Right renal pelvis (tissue), 4 donors: Measurements from ENCODE around the gene DNTT. TPM values are rescaled to one million over a fixed set of nuclear protein-coding genes. Genes with fewer than 3 reads are reported as not detected.

Source experiments
- DNase-seq, 4 donors: peaks; one replicate each; pipeline ENCODE4 v3.0.0-alpha.2; 2013; ENCODE audit warnings: low read depth in 4 of 4, low spot score in 3 of 4, missing footprints in 1 of 4
- polyA plus RNA-seq, 4 donors: library from polyadenylated mRNA; unstranded; fragments of 120-200 nt; gene quantifications; one replicate each; pipeline ENCODE4 v1.2.1, GENCODE V29; 2013; ENCODE audit not compliant: insufficient read length in 4 of 4

DNTT gene
- polyA plus RNA-seq, 4 donors: 0.12 to 0.30 (median 0.18) TPM

GRCh38 chr10:96339956-96340904 is 36.0 kb downstream of the DNTT start:
- peak; percentile 36 to 48 (median 48) for DNase-seq

DNA sequence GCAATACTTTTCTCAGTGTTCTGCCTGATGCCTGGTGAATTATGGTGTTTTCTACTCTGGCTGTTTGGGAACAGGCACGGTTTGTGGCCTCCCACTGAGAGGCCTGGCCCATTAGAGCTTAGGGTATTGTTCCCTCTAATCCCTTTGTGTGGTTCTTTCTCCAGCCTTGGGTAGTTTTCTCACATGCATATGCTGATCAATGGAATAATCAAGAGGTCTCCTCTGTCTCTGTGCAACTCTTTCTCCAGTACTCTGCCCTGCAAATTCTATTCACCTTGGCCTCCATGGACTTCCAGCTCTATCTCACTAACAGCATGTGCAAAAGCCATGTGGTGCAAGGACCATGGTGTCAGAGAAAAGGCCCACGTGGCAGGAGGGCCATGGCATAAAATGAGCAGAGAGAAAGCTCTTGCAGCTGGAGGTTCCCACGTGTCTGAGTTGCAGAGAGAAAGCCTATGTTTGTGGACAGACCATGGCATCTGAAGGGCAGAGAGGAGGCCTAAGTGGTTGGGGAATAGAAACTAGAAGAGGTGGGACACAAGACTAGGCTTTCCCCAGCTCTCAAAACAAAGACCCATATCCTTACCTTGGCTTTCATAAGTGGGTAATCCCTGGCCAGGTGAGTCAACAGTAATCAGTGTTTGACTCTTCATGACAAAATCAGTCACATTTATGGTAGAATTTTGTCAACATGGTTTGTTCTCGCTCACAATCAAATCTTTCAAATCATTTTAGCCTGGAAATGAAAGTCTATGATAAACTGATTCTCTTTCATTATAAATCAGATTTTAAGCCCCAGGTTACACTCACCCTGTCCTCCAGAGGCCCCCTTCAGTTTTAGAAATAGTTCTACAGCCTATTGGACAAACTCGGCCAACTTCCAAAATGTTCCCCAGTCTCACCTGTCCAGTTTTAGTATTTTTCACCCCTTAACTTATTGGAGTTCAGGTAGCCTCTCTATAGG is 37.3 kb downstream of the DNTT start:
- no peak for DNase-seq

GRCh38 chr10:96342402-96342801 is 38.2 kb downstream of the DNTT start:
- no peak for DNase-seq

DNA sequence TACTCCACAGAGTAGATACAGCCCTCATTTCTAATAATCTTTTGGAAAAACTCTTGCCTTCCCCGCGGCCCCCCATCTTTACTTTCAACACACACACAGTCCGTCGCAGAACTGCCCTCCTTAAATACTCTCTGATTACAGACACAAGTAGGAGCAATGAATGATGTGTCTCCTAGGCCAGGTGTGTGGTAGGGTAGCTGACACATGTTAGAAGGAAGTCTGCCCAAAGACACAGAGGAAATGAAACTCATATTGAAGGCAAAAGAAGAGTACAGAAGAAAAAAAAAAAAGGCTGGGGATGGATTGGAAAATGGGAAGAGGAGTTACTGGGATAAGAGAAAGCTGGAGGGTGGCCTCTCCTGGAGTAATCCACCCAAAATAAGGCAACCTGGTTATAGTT is 39.9 kb downstream of the DNTT start:
- no peak for DNase-seq

GRCh38 chr10:96345222-96345621 is 41.0 kb downstream of the DNTT start:
- no peak for DNase-seq

DNA sequence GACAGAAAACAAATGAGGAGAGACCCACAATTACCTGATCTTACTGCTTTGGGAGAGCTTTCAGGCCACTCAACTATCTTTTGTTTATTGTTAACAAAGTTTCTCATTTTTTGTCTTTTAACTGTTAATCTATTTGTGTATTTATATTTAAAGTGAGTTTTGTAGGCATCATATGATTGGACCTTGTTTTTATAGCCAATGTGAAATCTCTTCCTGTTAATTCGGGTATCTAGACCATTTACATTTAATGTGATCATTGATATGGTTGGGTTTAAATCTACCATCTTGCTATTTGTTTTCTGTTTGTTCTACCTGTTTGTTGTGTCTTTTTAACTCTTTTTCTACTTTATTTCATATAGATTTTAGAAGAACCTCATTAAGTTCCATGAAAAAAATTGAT is 42.1 kb downstream of the DNTT start:
- no peak for DNase-seq

DNA sequence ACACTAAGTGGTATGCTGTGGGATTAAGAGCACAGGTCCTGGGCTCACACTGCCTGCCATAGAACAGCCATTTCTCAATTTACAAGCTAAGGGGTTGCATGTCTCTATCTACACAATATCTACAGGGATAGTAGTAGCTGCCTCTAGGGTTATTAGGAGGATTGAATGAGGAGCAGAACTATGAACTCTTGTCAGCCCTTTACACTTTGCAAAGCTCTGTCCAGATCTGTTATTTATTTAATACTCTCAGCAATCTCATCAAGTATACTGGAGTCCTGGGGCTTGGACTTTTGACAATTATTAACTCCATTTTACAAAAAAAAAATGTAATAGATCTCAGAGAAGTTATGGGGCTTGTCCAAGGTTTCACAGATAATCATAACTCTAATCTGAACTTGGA is 47.8 kb downstream of the DNTT start:
- DNase-seq: no peak

- no peak for DNase-seq
Observed at GRCh38 chr10:96352582-96352981, 48.3 kb downstream of the DNTT start.

GRCh38 chr10:96357038-96357620 is 52.9 kb downstream of the DNTT start:
- no peak for DNase-seq

- DNase-seq: no peak
Observed at GRCh38 chr10:96358851-96359540, 54.8 kb downstream of the DNTT start, which contains the start of gene OPALIN. Gene OPALIN, minus strand, starts transcription at chr10:96359002. Its CDS starts 106 bp downstream, at chr10:96358896.

- no peak for DNase-seq
Observed at GRCh38 chr10:96359616-96360015, 55.4 kb downstream of the DNTT start.

- DNase-seq: no peak
Observed at GRCh38 chr10:96360331-96360730, 56.1 kb downstream of the DNTT start.

- no peak for DNase-seq
Observed at GRCh38 chr10:96360766-96361165, 56.5 kb downstream of the DNTT start.

DNA sequence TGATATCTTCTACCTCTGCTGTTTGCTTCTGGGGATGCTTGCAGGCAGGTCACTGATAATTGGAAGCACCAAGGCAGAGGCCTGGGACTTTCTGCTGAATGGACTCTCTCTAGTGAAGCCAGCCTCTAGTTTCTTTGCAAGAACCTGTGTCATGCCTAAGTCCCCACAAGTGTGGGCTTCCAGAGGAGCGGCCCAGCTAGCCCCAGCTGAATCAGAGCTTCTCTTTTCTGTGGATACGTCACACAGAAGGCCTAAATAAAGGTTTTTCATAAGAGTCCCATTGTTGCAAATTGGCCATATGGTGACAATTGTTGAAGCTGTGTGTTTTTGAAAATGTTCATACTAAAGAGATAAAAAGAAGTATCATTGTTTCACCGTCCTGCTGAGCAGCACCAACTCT is 61.3 kb downstream of the DNTT start:
- no peak for DNase-seq

DNA sequence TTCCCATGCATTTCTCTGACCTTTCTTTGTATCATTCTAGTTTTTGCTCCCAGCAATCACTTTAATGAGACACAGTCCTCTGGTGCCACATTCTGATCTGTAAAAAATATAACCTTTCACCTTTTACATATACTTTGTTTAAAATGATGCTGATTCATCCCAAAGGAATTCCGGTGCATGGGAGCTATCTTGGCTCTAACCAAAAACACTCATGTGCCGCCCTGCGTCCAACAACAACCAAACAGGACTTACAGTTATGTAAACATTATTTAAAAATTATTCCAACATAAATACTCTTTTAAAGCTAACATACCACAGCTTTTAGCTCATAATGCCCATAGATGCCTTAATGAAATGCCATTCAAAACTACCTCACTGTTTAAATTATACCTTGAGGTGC is 62.3 kb downstream of the DNTT start:
- DNase-seq: no peak

GRCh38 chr10:96367470-96367869 is 63.2 kb downstream of the DNTT start:
- DNase-seq: no peak

GRCh38 chr10:96368971-96369370 is 64.7 kb downstream of the DNTT start:
- DNase-seq: no peak

DNA sequence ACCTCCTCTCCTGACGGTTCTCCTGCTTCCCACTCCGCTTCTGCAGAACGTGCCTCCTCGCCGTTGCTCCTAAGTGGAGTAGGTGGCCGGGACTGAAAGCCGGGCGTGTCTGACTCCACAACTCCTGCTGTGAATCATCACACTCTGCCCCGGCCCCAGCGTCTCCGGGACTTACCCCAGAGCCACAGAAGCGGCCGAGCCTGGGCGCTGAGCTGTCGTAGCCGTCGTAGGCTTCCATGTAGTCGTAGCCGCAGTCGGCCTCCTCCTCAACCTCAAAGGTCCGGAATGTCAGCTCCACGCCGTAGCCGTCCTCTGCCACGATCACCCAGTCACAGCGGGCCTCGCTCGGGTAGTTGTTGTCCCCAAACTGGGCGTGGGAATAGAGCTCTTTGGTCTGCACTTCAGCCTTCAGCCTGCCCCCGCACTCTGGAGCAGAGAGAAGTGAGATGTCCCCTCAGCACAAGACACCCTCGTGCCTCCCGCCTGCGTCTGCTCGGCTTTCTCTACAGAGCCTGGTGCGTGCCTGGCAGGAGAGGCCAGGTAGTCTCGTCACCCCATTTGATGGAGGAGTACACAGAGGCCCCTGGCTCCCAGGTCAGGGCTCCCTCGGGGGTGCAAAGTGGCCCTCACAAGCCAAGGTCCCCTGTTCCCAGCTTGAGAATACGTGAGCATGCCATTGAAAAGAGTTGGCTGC is 65.8 kb downstream of the DNTT start:
- DNase-seq: no peak

DNA sequence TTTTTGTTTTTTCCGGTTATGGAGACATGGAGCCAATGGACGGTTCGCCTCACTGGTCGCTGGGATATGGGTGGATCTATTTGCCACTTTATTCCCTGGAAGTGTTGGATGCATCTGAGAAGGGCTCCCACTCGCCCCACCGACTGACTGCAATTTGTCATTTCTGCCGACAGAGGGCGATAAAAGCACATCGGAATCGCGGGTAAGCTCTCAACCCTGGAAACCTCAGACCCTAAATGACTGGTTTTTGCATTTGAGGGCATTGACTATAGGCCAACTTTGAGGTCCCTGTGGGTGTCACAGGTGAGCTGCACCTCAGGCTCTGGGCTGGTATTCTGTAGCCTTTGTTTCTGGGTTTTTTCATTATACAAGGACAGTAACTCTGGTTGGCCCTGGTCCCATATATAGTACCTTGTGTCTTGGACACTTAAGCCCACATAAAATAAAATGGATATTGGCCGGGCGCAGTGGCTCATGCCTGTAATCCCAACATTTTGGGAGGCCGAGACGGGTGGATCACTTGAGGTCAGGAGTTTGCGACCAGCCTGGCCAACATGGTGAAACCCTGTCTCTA is 66.4 kb downstream of the DNTT start:
- DNase-seq: peak in 3 of 4 donors; percentile 22 to 43 (median 35)
